WERI-Rb-1 (cell line): ENCODE results near the gene CCAR1.
"Not testable (repeated sequence)": the region's sequence is repeated elsewhere in the genome, so short reads cannot be mapped to it uniquely, and the experiment has no call there.

Source experiments
- DNase-seq: peaks from one replicate; pipeline ENCODE4 v3.0.0-alpha.2; 2020
- H3K27ac ChIP-seq: fragments of 250-450 bp; sonication (Bioruptor Pico); 2 replicates; pipeline ENCODE4 v1.5.1; 2020; ENCODE audit warnings: mild to moderate bottlenecking, moderate library complexity
- H3K27me3 ChIP-seq: fragments of 250-450 bp; sonication (Bioruptor Pico); 2 replicates; pipeline ENCODE4 v1.5.1; 2021; ENCODE audit warnings: mild to moderate bottlenecking, low read depth, moderate library complexity; ENCODE audit not compliant: insufficient read depth, severe bottlenecking
- H3K36me3 ChIP-seq: fragments of 250-450 bp; sonication (Bioruptor Pico); 2 replicates; pipeline ENCODE4 v1.5.1; 2020; ENCODE audit warnings: mild to moderate bottlenecking, moderate library complexity
- H3K4me3 ChIP-seq: 2 replicates; pipeline ENCODE4 v1.5.1; 2011; ENCODE audit warnings: low read depth, mild to moderate bottlenecking, control low read depth, low read length
- H3K9me3 ChIP-seq: fragments of 250-450 bp; sonication (Bioruptor Pico); 2 replicates; pipeline ENCODE4 v1.5.1; 2021; ENCODE audit warnings: mild to moderate bottlenecking, moderate library complexity; ENCODE audit not compliant: severe bottlenecking
- TF ChIP-seq, protein P1 (sequence below): IDR thresholded peaks from 2 replicates; pipeline ENCODE4 v1.5.1; 2011; ENCODE audit warnings: low read depth, mild to moderate bottlenecking, control low read depth, inconsistent platforms, low read length

The CCAR1 gene

DNA sequence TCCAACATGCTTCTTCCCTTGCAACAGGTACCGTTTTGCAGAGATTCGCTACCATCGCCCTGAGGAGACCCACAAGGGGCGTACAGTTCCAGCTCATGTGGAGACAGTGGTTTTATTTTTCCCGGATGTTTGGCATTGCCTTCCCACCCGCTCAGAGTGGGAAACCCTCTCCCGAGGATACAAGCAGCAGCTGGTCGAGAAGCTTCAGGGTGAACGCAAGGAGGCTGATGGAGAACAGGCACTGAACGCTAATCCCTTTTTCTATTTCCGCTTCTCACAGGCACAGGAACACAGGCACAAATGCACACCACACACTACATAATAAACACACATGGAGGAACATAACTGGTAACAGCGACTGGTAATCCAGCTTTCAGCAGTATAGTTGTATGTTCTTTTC is 35.2 kb downstream of the CCAR1 start:
- no peak for DNase-seq
- Histone ChIP-seq H3K27me3 (no peaks in the 10 kb centered on the region), H3K36me3 (peaks cover 94% of the 10 kb centered on the region), H3K27ac (no peak overlapping the region), H3K4me3 (no peak overlapping the region), H3K9me3 (no peaks in the 10 kb centered on the region)
- TF ChIP-seq, protein P1, sequence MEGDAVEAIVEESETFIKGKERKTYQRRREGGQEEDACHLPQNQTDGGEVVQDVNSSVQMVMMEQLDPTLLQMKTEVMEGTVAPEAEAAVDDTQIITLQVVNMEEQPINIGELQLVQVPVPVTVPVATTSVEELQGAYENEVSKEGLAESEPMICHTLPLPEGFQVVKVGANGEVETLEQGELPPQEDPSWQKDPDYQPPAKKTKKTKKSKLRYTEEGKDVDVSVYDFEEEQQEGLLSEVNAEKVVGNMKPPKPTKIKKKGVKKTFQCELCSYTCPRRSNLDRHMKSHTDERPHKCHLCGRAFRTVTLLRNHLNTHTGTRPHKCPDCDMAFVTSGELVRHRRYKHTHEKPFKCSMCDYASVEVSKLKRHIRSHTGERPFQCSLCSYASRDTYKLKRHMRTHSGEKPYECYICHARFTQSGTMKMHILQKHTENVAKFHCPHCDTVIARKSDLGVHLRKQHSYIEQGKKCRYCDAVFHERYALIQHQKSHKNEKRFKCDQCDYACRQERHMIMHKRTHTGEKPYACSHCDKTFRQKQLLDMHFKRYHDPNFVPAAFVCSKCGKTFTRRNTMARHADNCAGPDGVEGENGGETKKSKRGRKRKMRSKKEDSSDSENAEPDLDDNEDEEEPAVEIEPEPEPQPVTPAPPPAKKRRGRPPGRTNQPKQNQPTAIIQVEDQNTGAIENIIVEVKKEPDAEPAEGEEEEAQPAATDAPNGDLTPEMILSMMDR, result no peak

DNA sequence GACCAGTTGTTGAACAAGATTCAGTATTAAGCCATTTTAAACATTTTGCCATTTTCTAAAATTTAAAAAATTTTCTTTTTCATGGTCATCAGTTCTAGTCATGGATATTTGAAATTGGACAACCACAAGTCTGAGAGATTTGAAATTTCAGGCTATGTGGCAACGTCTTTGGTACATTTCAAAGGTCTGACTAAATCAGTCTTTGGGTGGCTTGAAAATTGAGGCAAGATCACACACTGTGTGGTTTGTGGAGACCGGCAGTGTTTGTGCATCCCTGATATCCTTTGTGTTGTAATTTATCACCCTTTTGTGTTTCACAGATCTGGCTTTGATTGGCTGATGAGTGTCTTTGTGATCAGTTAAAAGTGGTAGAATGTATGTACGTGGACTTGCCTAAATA is 35.7 kb downstream of the CCAR1 start:
- Histone ChIP-seq H3K4me3 (no peak overlapping the region), H3K9me3 (no peaks in the 10 kb centered on the region), H3K27ac (no peak overlapping the region), H3K36me3 (peaks cover 95% of the 10 kb centered on the region), H3K27me3 (no peaks in the 10 kb centered on the region)
- TF ChIP-seq, protein P1, result no peak
- no peak for DNase-seq

DNA sequence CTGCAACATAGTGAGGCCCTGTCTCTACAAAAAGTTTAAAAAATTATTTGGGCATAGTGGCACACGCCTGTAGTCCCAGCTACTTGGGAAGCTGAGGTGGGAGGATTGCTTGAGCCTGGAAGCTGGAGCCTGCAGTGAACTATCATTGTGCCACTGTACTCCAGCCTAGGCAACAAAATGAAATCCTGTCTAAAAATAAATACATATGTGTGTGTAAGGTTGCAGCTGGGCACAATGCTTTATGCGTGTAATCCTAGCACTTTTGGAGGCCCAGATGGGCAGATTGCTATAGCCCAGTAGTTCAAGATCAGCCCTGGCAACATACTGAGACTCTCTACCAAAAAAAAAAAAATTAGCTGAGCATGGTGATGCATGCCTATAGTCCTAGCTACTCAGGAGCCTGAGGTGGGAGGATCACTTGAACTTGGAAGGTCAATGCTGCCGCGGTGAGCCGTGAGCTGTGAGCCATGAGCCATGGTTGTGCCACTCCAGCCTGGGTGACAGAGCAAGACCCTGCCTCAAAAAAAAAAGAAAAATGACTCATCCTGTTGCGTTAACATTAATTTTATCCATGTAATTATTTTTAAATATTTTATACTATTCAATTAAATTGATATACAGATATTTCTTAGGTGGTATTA is 38.3 kb downstream of the CCAR1 start:
- Histone ChIP-seq H3K4me3 (no peak overlapping the region), H3K36me3 (peaks cover 95% of the 10 kb centered on the region), H3K27me3 (no peaks in the 10 kb centered on the region), H3K9me3 (no peaks in the 10 kb centered on the region), H3K27ac (no peak overlapping the region)
- TF ChIP-seq, protein P1, result no peak
- no peak for DNase-seq

DNA sequence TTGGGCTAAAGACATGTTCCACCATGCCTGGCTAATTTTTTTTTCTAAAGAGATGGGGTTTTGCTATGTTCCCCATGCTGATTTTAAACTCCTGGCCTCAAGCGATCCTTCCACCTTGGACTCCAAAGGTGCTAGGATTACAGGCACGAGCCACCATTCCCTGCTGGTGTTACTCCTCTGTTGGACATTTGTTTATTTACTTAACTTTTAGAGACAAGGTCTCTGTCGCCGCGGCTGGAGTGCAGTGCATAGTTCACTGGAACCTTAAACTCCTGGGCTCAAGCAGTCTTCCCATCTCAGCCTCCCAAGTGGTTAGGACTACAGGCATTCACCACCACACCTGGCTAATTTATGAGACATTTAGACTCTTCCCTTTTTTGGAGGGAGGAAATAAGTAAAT is 38.9 kb downstream of the CCAR1 start:
- H3K9me3 ChIP-seq, result no peaks in the 10 kb centered on the region
- DNase-seq, result no peak
- TF ChIP-seq, protein P1, result no peak
- no peaks in the 10 kb centered on the region for H3K27me3 ChIP-seq
- no peak overlapping the region for H3K27ac ChIP-seq
- no peak overlapping the region for H3K4me3 ChIP-seq
- H3K36me3 ChIP-seq, result peaks cover 95% of the 10 kb centered on the region

DNA sequence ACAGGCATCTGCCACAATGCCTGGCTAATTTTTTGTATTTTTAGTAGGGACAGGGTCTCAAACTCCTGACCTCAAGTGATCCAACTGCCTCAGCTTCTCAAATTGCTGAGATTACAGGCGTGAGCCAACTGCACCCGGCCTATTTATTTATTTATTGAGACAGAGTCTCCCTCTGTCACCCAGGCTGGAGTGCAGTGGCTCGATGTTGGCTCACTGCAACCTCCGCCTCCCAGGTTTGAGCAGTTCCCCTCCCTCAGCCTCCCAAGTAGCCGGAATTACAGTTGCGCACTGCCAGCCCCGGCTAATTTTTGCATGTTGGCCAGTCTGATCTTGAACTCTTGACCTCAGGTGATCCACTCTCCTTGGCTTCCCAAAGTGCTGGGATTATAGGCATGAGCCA is 46.4 kb downstream of the CCAR1 start:
- not testable (repeated sequence) for DNase-seq, H3K27me3 ChIP-seq, H3K27ac ChIP-seq, H3K9me3 ChIP-seq, H3K4me3 ChIP-seq
- peaks cover 92% of the 10 kb centered on the region for H3K36me3 ChIP-seq

DNA sequence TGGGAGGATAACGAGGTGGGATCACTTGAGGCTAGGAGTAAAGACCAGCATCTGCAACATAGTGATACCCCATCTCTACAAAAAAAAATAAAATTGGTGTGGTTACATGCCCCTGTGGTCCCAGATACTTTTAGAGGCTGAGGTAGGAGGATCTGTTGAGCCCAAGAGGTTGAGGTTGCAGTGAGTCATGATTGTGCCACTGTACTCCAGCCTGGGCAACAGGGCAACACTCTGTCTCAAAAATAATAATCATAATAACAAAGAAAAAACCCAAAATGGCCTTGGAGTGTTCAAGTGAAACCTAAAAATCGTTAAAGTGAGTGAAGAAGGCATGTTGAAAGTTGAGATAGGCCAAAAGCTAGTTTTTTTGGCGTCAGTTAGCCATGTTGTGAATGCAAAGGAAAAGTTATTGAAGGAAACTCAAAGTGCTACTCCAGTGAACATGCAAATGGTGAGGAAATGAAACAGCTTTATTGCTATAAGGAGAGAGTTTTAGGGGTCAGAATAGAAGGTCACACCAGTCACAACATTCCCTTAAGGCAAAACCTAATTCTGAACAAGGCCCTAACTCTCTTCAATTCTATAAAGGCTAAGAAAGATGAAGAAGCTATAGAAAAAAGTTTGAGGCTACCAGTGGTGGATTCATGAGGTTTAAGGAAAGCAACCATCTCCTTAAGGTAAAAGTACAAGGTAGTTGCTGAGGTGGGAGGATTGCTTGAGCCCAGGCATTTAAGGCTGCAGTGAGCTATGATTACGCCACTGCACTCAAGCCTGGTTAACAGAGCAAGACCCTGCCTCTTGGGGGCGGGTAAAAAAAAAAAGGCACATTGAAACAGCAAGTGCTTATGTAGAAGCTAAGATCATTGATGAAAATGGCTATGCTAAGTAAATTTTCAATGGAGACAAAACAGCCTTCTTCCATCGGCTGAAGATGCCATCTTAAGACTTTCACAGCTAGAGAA is 60.9 kb downstream of the CCAR1 start:
- TF ChIP-seq, protein P1, result no peak
- Histone ChIP-seq H3K36me3 (peaks cover 75% of the 10 kb centered on the region), H3K27ac (no peak overlapping the region), H3K27me3 (no peaks in the 10 kb centered on the region), H3K9me3 (no peaks in the 10 kb centered on the region), H3K4me3 (no peak overlapping the region)
- no peak for DNase-seq
